ENCODE results near the gene DLG5. TPM values are rescaled to one million over a fixed set of nuclear protein-coding genes. Genes with fewer than 3 reads are reported as not detected.

Gene DLG5
- total RNA-seq, 1 donor from 2014 or later = 45.3 TPM

GRCh38 chr10:77798940-77799339 lies 127.6 kb downstream of the DLG5 start:
- no peak for TF ChIP-seq CTCF (IDR thresholded peaks at IDR 0.05; ENCODE audit: insufficient read depth, low read length, severe bottlenecking)
- FAIRE-seq (no peak), DNase-seq (ENCODE audit: low read depth) (no peak)
- no peak overlapping the region for H3K4me3 ChIP-seq (ENCODE audit: low read depth, low read length)
- peaks cover 41% of the 10 kb centered on the region for H3K36me3 ChIP-seq (ENCODE audit: control insufficient read depth, insufficient read depth, low read length)
- no peaks in the 10 kb centered on the region for H3K27me3 ChIP-seq (ENCODE audit: control insufficient read depth, insufficient read depth, low read length)

GRCh38 chr10:77796311-77796915 lies 130.1 kb downstream of the DLG5 start:
- Histone ChIP-seq H3K4me3 (ENCODE audit: low read depth, low read length) (no peak overlapping the region), H3K27me3 (ENCODE audit: control insufficient read depth, insufficient read depth, low read length) (no peaks in the 10 kb centered on the region), H3K36me3 (ENCODE audit: control insufficient read depth, insufficient read depth, low read length) (peaks cover 56% of the 10 kb centered on the region)
- FAIRE-seq = no peak
- no peak for TF ChIP-seq CTCF (IDR thresholded peaks at IDR 0.05; ENCODE audit: insufficient read depth, low read length, severe bottlenecking)
- DNase-seq (ENCODE audit: low read depth) = no peak

- no peak for TF ChIP-seq CTCF (IDR thresholded peaks at IDR 0.05; ENCODE audit: insufficient read depth, low read length, severe bottlenecking)
- no peak for DNase-seq (ENCODE audit: low read depth)
- peaks cover 55% of the 10 kb centered on the region for H3K36me3 ChIP-seq (ENCODE audit: control insufficient read depth, insufficient read depth, low read length)
- no peak overlapping the region for H3K4me3 ChIP-seq (ENCODE audit: low read depth, low read length)
- peak; percentile 23 for FAIRE-seq
- H3K27me3 ChIP-seq (ENCODE audit: control insufficient read depth, insufficient read depth, low read length) = no peaks in the 10 kb centered on the region
Observed at GRCh38 chr10:77795426-77796055, 131.0 kb downstream of the DLG5 start.

- no peak for TF ChIP-seq CTCF (IDR thresholded peaks at IDR 0.05; ENCODE audit: insufficient read depth, low read length, severe bottlenecking)
- peaks cover 51% of the 10 kb centered on the region for H3K36me3 ChIP-seq (ENCODE audit: control insufficient read depth, insufficient read depth, low read length)
- FAIRE-seq (no peak), DNase-seq (ENCODE audit: low read depth) (no peak)
- H3K27me3 ChIP-seq (ENCODE audit: control insufficient read depth, insufficient read depth, low read length) = no peaks in the 10 kb centered on the region
- no peak overlapping the region for H3K4me3 ChIP-seq (ENCODE audit: low read depth, low read length)
Observed at GRCh38 chr10:77794256-77795142, 132.1 kb downstream of the DLG5 start.

- DNase-seq (ENCODE audit: low read depth) (no peak), FAIRE-seq (no peak)
- TF ChIP-seq CTCF (IDR thresholded peaks at IDR 0.05; ENCODE audit: insufficient read depth, low read length, severe bottlenecking) = no peak
- peaks cover 45% of the 10 kb centered on the region for H3K36me3 ChIP-seq (ENCODE audit: control insufficient read depth, insufficient read depth, low read length)
- no peaks in the 10 kb centered on the region for H3K27me3 ChIP-seq (ENCODE audit: control insufficient read depth, insufficient read depth, low read length)
- no peak overlapping the region for H3K4me3 ChIP-seq (ENCODE audit: low read depth, low read length)
Observed at GRCh38 chr10:77793831-77794230, 132.7 kb downstream of the DLG5 start.
